MG63 (cell line): ENCODE results near the gene GALNT14. TPM values are rescaled to one million over a fixed set of nuclear protein-coding genes. Genes with fewer than 3 reads are reported as not detected.

ENCODE experiments used
- DNase-seq: peaks from one replicate; pipeline ENCODE4 v3.0.0-alpha.2; 2020
- H3K27me3 ChIP-seq: fragments of 250-450 bp; sonication (Bioruptor Pico); 2 replicates; pipeline ENCODE4 v1.5.1; 2020; ENCODE audit warnings: mild to moderate bottlenecking, moderate library complexity
- H3K36me3 ChIP-seq: fragments of 250-450 bp; sonication (Bioruptor Pico); 2 replicates; pipeline ENCODE4 v1.5.1; 2020; ENCODE audit warnings: mild to moderate bottlenecking, moderate library complexity
- H3K4me3 ChIP-seq: fragments of 250-450 bp; sonication (Bioruptor Pico); 2 replicates; pipeline ENCODE4 v1.5.1; 2020; ENCODE audit warnings: mild to moderate bottlenecking, moderate library complexity
- H3K9me3 ChIP-seq: fragments of 250-450 bp; sonication (Bioruptor Pico); 2 replicates; pipeline ENCODE4 v1.5.1; 2020; ENCODE audit warnings: mild to moderate bottlenecking, moderate library complexity
- total RNA-seq: library from RNA; depleted of rRNA; stranded (reverse); fragments of >200 nt; shearing (Covaris generic); gene quantifications from 2 replicates; pipeline ENCODE4 v1.2.3, GENCODE V29; 2014; ENCODE audit warnings: low replicate concordance

The GALNT14 gene
- total RNA-seq, 1 experiment from 2014 or later, result 3.9 TPM

- H3K27me3 ChIP-seq, result peaks cover 6% of the 10 kb centered on the region; the same call in 1 of the 2 replicates
- DNase-seq, result no peak
- no peaks in the 10 kb centered on the region for H3K9me3 ChIP-seq
- H3K36me3 ChIP-seq, result no peaks in the 10 kb centered on the region
- no peak overlapping the region for H3K4me3 ChIP-seq
Observed at GRCh38 chr2:30960213-30960612, 178.0 kb downstream of the GALNT14 start.

GRCh38 chr2:30959653-30960052 is 178.6 kb downstream of the GALNT14 start:
- Histone ChIP-seq H3K4me3 (no peak overlapping the region), H3K9me3 (no peaks in the 10 kb centered on the region), H3K36me3 (no peaks in the 10 kb centered on the region), H3K27me3 (peaks cover 6% of the 10 kb centered on the region; the same call in 1 of the 2 replicates)
- DNase-seq, result no peak

DNA sequence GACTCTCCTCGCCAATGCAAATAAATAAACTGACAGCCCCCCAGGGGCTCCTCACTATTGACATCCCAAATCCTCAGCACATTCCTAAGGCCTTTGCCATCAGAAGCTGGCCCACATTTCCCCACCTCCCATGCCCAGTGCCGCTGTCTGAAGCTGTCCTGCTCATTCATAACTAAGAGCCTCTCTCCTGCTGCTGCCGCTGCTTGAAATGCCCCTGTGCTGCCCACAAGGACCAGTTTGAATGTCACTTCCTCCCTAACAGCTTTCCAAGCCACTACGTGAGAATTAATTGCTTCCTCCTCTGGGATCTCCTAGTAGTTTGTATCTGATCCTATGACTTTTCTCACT is 179.3 kb downstream of the GALNT14 start:
- Histone ChIP-seq H3K36me3 (no peaks in the 10 kb centered on the region), H3K9me3 (no peaks in the 10 kb centered on the region), H3K27me3 (peaks cover 6% of the 10 kb centered on the region; the same call in 1 of the 2 replicates), H3K4me3 (no peak overlapping the region)
- DNase-seq, result no peak

- no peak overlapping the region for H3K4me3 ChIP-seq
- H3K36me3 ChIP-seq, result no peaks in the 10 kb centered on the region
- no peaks in the 10 kb centered on the region for H3K9me3 ChIP-seq
- peaks cover 6% of the 10 kb centered on the region; the same call in 1 of the 2 replicates for H3K27me3 ChIP-seq
- no peak for DNase-seq
Observed at GRCh38 chr2:30958193-30958917, 179.9 kb downstream of the GALNT14 start.

GRCh38 chr2:30957591-30957990 is 180.6 kb downstream of the GALNT14 start:
- DNase-seq, result no peak
- H3K36me3 ChIP-seq, result no peaks in the 10 kb centered on the region
- H3K4me3 ChIP-seq, result no peak overlapping the region
- no peaks in the 10 kb centered on the region for H3K9me3 ChIP-seq
- H3K27me3 ChIP-seq, result peaks cover 6% of the 10 kb centered on the region; the same call in 1 of the 2 replicates

- no peaks in the 10 kb centered on the region for H3K9me3 ChIP-seq
- peak; percentile 72 for DNase-seq
- H3K4me3 ChIP-seq, result no peak overlapping the region
- no peaks in the 10 kb centered on the region for H3K36me3 ChIP-seq
- peaks cover 6% of the 10 kb centered on the region; the same call in 1 of the 2 replicates for H3K27me3 ChIP-seq
Observed at GRCh38 chr2:30956995-30957394, 181.2 kb downstream of the GALNT14 start.

GRCh38 chr2:30955516-30956132 is 182.6 kb downstream of the GALNT14 start:
- Histone ChIP-seq H3K4me3 (no peak overlapping the region), H3K27me3 (peaks cover 6% of the 10 kb centered on the region; the same call in 1 of the 2 replicates), H3K36me3 (no peaks in the 10 kb centered on the region), H3K9me3 (no peaks in the 10 kb centered on the region)
- no peak for DNase-seq

DNA sequence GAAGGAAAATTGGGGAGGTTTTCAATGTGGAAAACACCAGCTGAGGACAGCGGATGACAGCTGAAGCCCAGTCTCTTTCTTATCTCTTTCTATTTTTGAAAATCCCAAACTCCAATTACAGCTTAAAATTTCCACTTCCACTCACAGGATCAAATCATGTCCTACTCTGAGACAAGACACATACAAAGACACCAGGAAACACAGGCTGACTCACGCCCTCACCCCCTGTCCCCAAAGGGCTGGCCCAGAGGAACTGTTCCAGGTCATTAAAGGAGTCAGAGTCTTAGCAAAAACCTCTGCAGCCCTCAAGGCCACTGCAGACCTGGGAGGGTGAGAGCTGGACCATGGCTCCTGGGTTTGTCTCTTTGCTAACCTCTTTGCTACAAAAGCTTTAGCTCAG is 187.9 kb downstream of the GALNT14 start:
- H3K36me3 ChIP-seq, result no peaks in the 10 kb centered on the region
- no peaks in the 10 kb centered on the region for H3K9me3 ChIP-seq
- DNase-seq, result no peak
- H3K27me3 ChIP-seq, result no peaks in the 10 kb centered on the region
- no peak overlapping the region for H3K4me3 ChIP-seq

DNA sequence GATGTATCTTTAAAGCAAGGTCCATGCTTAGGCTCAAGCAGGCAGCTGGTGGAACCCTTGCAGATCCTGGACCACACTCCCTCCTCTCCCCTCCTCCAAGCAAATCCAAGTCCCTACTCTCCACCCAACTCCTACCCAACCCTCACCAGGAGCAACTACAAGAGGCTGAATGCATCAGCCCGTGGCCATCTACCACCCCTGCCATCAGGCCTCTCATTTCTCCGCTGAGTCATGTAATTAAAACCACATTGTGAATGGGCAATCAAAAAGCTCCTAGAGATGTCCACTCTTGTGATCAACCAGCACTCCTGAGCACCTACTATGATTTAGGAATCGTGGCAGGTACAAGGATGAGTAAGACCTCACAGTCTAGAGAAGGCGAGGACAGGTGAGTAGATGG is 188.8 kb downstream of the GALNT14 start:
- Histone ChIP-seq H3K36me3 (no peaks in the 10 kb centered on the region), H3K9me3 (no peaks in the 10 kb centered on the region), H3K4me3 (no peak overlapping the region), H3K27me3 (no peaks in the 10 kb centered on the region)
- DNase-seq, result no peak

GRCh38 chr2:30948857-30949256 is 189.4 kb downstream of the GALNT14 start:
- DNase-seq, result no peak
- Histone ChIP-seq H3K36me3 (no peaks in the 10 kb centered on the region), H3K4me3 (no peak overlapping the region), H3K27me3 (no peaks in the 10 kb centered on the region), H3K9me3 (no peaks in the 10 kb centered on the region)

GRCh38 chr2:30948130-30948529 is 190.1 kb downstream of the GALNT14 start:
- no peak overlapping the region for H3K4me3 ChIP-seq
- no peaks in the 10 kb centered on the region for H3K27me3 ChIP-seq
- no peaks in the 10 kb centered on the region for H3K9me3 ChIP-seq
- no peak for DNase-seq
- H3K36me3 ChIP-seq, result no peaks in the 10 kb centered on the region

GRCh38 chr2:30947686-30948085 is 190.6 kb downstream of the GALNT14 start:
- H3K36me3 ChIP-seq, result no peaks in the 10 kb centered on the region
- H3K4me3 ChIP-seq, result no peak overlapping the region
- no peak for DNase-seq
- no peaks in the 10 kb centered on the region for H3K27me3 ChIP-seq
- H3K9me3 ChIP-seq, result no peaks in the 10 kb centered on the region

DNA sequence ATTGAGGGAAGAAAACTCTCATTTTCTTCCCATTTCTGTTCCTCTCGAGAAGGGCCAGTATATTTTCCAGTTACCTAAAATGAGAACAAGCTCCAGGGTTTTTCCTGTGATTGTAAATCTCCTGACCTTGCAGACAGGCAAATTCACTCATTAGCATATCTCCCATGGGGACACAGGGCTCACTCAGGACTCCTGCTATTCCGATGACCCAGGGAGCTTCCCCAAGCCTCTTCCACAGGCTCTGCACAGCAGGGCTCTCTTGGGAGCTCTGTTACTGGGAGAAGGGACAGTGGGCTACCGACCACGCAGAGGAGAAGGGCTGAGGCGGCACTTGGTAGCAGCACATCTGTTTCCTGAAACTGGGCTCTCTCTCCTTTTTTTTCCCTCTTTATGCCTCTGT is 195.8 kb downstream of the GALNT14 start:
- Histone ChIP-seq H3K27me3 (no peaks in the 10 kb centered on the region), H3K36me3 (no peaks in the 10 kb centered on the region), H3K4me3 (no peak overlapping the region), H3K9me3 (no peaks in the 10 kb centered on the region)
- no peak for DNase-seq

DNA sequence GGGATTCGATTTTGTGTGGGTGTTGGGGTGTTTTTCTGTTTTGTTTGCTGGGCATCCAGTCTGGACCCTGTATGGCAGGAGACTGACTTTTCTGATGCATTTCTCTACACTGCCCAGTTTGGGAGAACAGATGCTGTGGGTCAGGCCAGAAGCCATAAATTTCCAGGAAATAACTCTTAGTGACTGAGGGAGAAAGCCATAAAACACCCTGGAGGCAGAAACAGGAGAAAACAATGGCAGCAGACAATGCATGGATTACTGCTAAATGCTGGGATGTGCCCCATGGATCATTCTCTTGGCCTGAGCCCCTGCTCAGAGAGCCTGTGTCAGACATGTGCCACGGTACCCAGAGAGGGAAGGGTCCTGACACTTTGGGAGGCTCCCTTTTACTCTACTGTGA is 197.4 kb downstream of the GALNT14 start:
- no peak overlapping the region for H3K4me3 ChIP-seq
- H3K9me3 ChIP-seq, result no peaks in the 10 kb centered on the region
- H3K36me3 ChIP-seq, result no peaks in the 10 kb centered on the region
- no peak for DNase-seq
- H3K27me3 ChIP-seq, result no peaks in the 10 kb centered on the region

GRCh38 chr2:30939364-30939763 is 198.9 kb downstream of the GALNT14 start:
- H3K36me3 ChIP-seq, result no peaks in the 10 kb centered on the region
- DNase-seq, result no peak
- H3K27me3 ChIP-seq, result no peaks in the 10 kb centered on the region
- H3K9me3 ChIP-seq, result no peaks in the 10 kb centered on the region
- H3K4me3 ChIP-seq, result no peak overlapping the region

DNA sequence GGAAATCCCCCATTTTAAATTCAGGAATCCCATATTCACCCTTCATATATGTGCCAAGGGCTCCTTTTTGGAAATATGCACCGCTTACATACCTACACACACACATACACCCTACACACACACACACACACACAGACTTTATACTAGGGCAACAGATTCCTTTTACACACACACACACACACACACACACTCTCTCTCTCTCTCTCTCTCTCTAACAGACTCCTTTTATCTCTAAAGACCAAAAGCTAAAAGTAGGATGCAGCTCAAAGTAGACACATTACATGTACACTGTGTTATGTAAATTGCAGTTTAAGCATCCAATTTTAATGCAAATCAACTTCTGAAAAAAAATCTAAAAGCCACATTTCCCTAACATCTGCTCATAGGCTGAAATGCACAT is 200.0 kb downstream of the GALNT14 start:
- H3K36me3 ChIP-seq, result no peaks in the 10 kb centered on the region
- H3K4me3 ChIP-seq, result no peak overlapping the region
- H3K9me3 ChIP-seq, result no peaks in the 10 kb centered on the region
- no peak for DNase-seq
- H3K27me3 ChIP-seq, result no peaks in the 10 kb centered on the region

- no peak for DNase-seq
- no peaks in the 10 kb centered on the region for H3K9me3 ChIP-seq
- no peaks in the 10 kb centered on the region for H3K27me3 ChIP-seq
- no peak overlapping the region for H3K4me3 ChIP-seq
- H3K36me3 ChIP-seq, result no peaks in the 10 kb centered on the region
Observed at GRCh38 chr2:30936977-30937376, 201.3 kb downstream of the GALNT14 start.

DNA sequence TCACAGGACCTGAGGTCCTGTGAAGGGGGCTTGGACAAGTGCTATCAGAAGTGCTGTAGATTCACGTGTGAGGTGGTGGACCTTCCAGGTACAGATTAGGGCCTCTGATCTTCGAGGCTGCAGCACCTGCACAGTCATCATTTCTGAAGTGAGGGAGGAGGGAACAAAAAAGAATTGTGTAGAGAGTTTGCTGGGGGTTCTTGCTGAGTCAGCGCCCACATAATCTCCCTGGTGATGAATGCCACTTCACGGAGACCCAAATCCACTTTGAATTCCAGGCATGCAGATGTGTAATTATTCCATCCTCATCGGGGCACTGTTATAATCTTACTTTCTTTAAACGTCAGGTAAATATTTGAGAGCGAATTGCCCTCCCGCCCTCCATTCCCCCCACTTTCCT is 202.4 kb downstream of the GALNT14 start:
- Histone ChIP-seq H3K27me3 (no peaks in the 10 kb centered on the region), H3K9me3 (no peaks in the 10 kb centered on the region), H3K36me3 (no peaks in the 10 kb centered on the region), H3K4me3 (no peak overlapping the region)
- DNase-seq, result no peak
